KOPT-K1 (cell line): ENCODE data around the gene THY1.
"Not testable (repeated sequence)": the region's sequence is repeated elsewhere in the genome, so short reads cannot be mapped to it uniquely, and the experiment has no call there.

ENCODE experiments used
- H3K27ac ChIP-seq: fragments of 200-600 bp; sonication (generic); 2 replicates; pipeline ENCODE4 v1.5.1; 2016; ENCODE audit warnings: antibody characterized with exemption, mild to moderate bottlenecking, low read depth, low read length; ENCODE audit not compliant: poor library complexity, severe bottlenecking
- H3K36me3 ChIP-seq: fragments of 200-600 bp; sonication (generic); 2 replicates; pipeline ENCODE4 v1.5.1; 2017; ENCODE audit warnings: antibody characterized with exemption, mild to moderate bottlenecking, low read length, moderate library complexity; ENCODE audit not compliant: insufficient read depth
- H3K9me3 ChIP-seq: fragments of 200-600 bp; sonication (generic); 2 replicates; pipeline ENCODE4 v1.5.1; 2017; ENCODE audit warnings: antibody characterized with exemption, low read length, mild to moderate bottlenecking; ENCODE audit not compliant: insufficient read depth, poor library complexity, severe bottlenecking

THY1 gene

DNA sequence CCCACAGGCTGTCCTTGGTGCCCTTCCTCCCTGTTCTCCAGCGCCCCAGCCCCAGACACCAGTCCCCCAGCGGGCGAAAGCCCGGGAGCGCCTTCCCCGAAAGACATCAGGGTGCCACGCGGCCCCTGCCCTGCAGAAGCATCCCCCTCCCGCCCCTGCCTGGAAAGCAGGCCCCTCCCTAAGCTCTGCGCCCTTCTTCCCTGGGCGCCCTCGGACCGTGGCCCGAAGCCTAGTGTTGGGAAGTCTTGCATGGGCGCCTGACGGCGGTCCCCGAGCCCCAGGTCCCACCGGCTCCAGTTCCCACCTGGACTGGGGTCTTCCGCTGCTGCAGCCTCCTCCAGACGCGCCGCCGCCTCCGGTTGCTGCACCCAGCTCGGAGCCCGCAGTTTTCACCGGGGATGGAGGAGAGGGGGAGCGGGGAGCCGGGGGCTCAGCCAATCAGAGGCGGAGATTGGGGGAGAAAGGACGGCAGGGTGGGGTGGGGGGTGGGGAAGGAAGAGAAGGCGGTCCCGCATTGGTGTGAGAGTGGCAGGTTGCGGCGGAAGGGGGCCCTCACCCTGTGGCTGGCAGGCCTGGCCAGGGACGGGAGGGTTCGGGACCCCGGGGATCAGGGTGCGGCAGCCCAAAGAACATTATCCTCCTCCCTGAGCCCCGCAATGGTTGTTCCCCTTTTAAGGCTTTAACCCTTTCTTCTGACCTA lies at the start of gene THY1:
Gene THY1, minus strand, starts transcription at position 364 of the 700 bp plus-strand sequence. CDS start 2,267 bp downstream, outside the sequence.
- Histone ChIP-seq H3K27ac (no peak within 1 kb of the TSS), H3K36me3 (no peaks in the 10 kb centered on the region), H3K9me3 (no peaks in the 10 kb centered on the region)

- no peaks in the 10 kb centered on the region for H3K9me3 ChIP-seq
- H3K36me3 ChIP-seq: no peaks in the 10 kb centered on the region
- no peak overlapping the region for H3K27ac ChIP-seq
Observed at GRCh38 chr11:119472186-119472855, 49.3 kb upstream of the THY1 start.

GRCh38 chr11:119471329-119471728 lies 48.4 kb upstream of the THY1 start:
- Histone ChIP-seq H3K36me3 (no peaks in the 10 kb centered on the region), H3K27ac (no peak overlapping the region), H3K9me3 (peaks cover 2% of the 10 kb centered on the region)

- H3K9me3 ChIP-seq: peaks cover 4% of the 10 kb centered on the region
- no peaks in the 10 kb centered on the region for H3K36me3 ChIP-seq
- no peak overlapping the region for H3K27ac ChIP-seq
Observed at GRCh38 chr11:119470317-119471291, 47.6 kb upstream of the THY1 start.

DNA sequence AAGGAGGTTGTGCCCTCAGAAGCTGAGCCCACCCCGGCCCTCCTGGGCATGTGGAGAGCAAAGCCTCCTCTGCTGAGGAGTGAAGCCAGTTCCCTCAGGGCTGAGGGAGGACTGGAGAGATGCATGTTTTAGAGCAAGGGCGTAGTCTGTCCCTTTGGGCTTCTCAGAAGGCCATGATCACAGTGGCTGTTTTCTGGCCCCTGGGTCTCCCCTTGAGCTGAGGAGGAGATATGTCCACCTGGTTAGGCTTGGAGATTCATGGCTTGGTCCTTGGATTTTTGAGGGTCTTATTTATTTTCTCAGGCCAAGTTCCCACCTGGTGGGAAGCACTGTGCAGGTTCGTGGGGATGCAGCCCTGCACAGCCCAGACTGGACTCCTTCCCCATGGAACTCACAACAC lies 46.5 kb upstream of the THY1 start:
- H3K9me3 ChIP-seq: peaks cover 4% of the 10 kb centered on the region
- H3K36me3 ChIP-seq: no peaks in the 10 kb centered on the region
- H3K27ac ChIP-seq: no peak overlapping the region

GRCh38 chr11:119468511-119468910 lies 45.5 kb upstream of the THY1 start:
- H3K27ac ChIP-seq: no peak overlapping the region
- H3K36me3 ChIP-seq: no peaks in the 10 kb centered on the region

GRCh38 chr11:119461229-119461963 lies 38.4 kb upstream of the THY1 start:
- Histone ChIP-seq H3K36me3 (no peaks in the 10 kb centered on the region), H3K9me3 (peaks cover 2% of the 10 kb centered on the region), H3K27ac (no peak overlapping the region)

More at GRCh38 chr11:119468511-119468910, 45.5 kb upstream of the THY1 start:
- peaks cover 4% of the 10 kb centered on the region for H3K9me3 ChIP-seq

GRCh38 chr11:119460582-119460981 lies 37.6 kb upstream of the THY1 start:
- no peaks in the 10 kb centered on the region for H3K36me3 ChIP-seq
- H3K9me3 ChIP-seq: no peaks in the 10 kb centered on the region
- no peak overlapping the region for H3K27ac ChIP-seq

DNA sequence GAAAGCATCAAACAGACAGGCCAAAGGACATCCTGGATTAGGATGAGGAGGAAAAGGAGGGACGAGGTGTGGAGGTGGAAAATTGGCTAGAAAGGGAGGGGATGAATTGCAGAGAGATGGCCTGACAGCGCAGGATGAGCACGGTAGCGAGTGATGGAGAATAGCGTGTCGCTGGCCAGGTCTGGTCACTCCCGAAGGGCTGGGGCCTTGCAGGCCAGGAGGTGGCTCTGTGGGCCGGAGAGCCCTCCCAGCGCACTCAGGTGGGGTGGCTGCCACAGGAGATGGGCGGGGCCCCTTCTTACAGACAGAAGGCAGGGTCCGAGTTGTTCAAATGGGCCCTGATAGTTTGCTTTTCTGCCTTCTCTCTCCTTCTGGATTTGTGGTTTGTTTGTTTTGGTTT lies 37.1 kb upstream of the THY1 start:
- no peaks in the 10 kb centered on the region for H3K36me3 ChIP-seq
- no peaks in the 10 kb centered on the region for H3K9me3 ChIP-seq
- H3K27ac ChIP-seq: no peak overlapping the region

GRCh38 chr11:119459293-119459976 lies 36.5 kb upstream of the THY1 start:
- Histone ChIP-seq H3K9me3 (no peaks in the 10 kb centered on the region), H3K27ac (no peak overlapping the region), H3K36me3 (no peaks in the 10 kb centered on the region)

GRCh38 chr11:119455708-119456107 lies 32.7 kb upstream of the THY1 start:
- not testable (repeated sequence) for H3K9me3 ChIP-seq, H3K27ac ChIP-seq, H3K36me3 ChIP-seq

DNA sequence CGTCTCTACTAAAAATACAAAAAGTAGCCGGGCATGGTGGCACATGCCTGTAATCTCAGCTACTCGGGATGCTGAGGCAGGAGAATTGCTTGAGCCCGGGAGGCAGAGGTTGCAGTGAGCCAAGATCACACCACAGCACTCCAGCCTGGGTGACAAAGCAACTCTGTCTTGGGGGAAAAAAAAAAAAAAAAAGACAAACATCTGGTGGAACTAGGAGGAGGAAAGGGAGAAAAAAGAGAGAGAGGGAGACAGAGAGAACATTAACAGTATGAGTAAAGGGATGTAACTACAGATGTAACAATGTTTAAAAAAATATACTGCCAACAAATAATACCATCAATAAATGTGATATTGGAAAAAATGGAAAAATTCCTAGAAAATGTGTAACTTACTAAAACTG lies 32.3 kb upstream of the THY1 start:
- H3K9me3 ChIP-seq, H3K36me3 ChIP-seq, H3K27ac ChIP-seq: not testable (repeated sequence)

GRCh38 chr11:119453881-119454280 lies 30.9 kb upstream of the THY1 start:
- H3K9me3 ChIP-seq: no peaks in the 10 kb centered on the region
- no peak overlapping the region for H3K27ac ChIP-seq
- no peaks in the 10 kb centered on the region for H3K36me3 ChIP-seq
